ENCODE measurements around the gene PHGDH.
"Not testable (repeated sequence)": the region's sequence is repeated elsewhere in the genome, so short reads cannot be mapped to it uniquely, and the experiment has no call there.

DNA sequence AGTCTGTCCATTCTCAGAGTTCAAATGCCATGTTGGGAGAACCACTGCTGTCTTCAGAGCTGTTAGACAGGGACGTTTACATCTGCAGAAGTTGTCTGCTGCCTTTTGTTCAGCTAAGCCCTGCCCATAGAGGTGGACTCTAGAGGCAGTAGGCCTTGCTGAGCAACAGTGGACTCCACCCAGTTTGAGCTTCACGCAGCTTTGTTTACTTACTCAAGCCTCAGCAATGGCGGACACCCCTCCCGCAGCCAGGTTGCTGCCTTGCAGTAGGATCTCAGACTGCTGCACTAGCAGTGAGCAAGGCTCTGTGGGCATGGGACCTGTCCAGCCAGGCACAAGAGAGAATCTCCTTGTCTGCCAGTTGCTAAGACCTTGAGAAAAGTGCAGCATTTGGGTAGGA lies 14.9 kb upstream of the PHGDH start:
- TF ChIP-seq POLR2AphosphoS5 (IDR thresholded peaks at IDR 0.05; ENCODE audit: insufficient read depth in 1 of 2, low read depth in 1 of 2); CTCF (IDR thresholded peaks at IDR 0.05): not testable (repeated sequence)
